ENCODE results near the gene MED12L.

MED12L gene

DNA sequence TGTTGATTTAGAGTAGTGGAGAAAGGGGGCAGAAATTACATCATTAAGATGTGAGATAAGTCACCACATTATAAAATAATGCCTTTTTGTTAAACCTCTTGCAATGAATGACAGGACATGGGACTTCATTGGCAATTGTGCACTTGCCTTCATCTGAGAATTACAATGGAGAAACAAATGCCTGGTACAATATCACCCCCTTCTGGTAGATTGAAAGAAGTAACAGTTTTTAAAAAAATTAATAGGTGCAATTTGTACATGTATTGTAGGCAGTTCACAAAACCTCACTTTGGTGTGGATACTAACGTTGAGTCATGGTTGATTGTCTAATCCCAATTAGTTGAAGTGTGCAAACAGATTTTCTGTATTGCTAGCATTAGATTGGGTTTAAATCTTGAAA, 197.5 kb downstream of the MED12L start:
- Mint-ChIP-seq H3K4me1 (peaks cover 15% of the 10 kb centered on the region), H3K36me3 (no peaks in the 10 kb centered on the region), H3K4me3 (no peak overlapping the region), H3K27ac (no peak overlapping the region), H3K9me3 (no peaks in the 10 kb centered on the region), H3K27me3 (no peaks in the 10 kb centered on the region)

DNA sequence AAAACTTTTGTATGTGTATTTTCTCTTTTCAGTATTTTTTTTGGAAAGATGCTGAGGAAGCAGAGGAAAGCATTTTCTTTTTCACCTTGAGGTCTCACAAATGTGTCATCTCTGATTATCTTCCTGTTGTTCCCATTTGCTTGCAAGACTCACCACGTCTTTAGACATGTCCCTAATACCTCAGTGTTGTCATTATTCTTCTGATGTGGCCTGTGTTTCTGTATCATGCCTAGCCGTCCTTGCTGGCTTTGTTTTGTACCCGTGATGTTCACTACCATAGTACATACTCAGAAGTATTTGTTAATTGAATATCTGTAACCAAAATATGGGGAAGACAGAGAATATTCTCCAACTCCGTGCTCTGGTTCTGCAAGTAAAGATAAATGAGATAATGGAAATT, 197.9 kb downstream of the MED12L start:
- Mint-ChIP-seq H3K27ac (no peak overlapping the region), H3K4me1 (peaks cover 10% of the 10 kb centered on the region), H3K36me3 (no peaks in the 10 kb centered on the region), H3K4me3 (no peak overlapping the region), H3K27me3 (no peaks in the 10 kb centered on the region), H3K9me3 (no peaks in the 10 kb centered on the region)

DNA sequence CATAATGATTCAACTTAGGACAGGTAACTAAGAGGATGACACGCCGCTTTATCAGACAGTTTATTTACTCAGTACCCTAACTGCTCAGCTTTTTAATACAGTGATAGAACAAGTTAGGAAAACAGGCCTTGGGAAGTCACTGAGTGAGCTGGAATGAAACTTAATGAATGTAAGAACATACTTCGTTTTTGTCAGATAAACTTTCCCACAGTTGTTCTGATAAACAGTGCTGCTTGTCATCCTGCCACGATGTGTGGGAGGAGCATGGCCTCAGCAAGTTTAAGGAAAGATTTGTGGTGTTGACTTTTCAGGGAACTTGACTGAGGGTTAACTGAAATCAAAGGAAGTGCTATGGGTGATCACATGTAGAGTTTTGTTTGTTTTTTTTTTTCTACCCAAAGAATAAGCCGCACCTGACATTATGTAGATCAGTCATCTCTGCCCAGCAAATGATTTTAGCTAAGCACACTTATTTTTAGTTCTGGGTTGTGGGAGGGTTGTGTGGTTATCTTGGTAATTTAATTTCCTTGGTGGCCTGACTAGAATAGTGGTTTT, 198.5 kb downstream of the MED12L start:
- no peak overlapping the region for H3K4me3 Mint-ChIP-seq
- H3K27ac Mint-ChIP-seq: no peak overlapping the region

DNA sequence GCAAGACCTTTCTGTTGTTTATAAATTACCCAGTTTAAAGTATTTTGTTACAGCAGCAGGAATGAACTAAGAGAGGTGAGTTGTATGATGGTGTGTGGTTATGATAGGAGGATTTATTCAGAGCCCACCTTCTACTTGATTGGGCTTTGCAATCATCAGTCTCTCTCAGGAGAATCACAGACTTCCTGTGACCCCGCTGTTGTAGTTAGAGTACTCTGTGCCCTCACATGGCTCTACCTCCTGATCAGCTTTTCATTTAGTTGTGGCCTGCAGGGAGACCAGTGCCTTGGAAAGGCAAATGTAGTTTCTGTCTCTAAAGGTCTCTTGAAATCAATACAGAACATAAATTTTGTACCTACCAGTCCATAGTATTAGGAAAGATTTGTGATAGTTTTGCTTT, 200.5 kb downstream of the MED12L start:
- H3K36me3 Mint-ChIP-seq: no peaks in the 10 kb centered on the region
- no peaks in the 10 kb centered on the region for H3K9me3 Mint-ChIP-seq
- H3K4me3 Mint-ChIP-seq: no peak overlapping the region
- H3K27me3 Mint-ChIP-seq: no peaks in the 10 kb centered on the region
- no peak overlapping the region for H3K27ac Mint-ChIP-seq
- H3K4me1 Mint-ChIP-seq: peaks cover 5% of the 10 kb centered on the region

More for the DNA sequence above, 198.5 kb downstream of the MED12L start:
- peaks cover 5% of the 10 kb centered on the region for H3K4me1 Mint-ChIP-seq
- no peaks in the 10 kb centered on the region for H3K36me3 Mint-ChIP-seq
- no peaks in the 10 kb centered on the region for H3K27me3 Mint-ChIP-seq
- H3K9me3 Mint-ChIP-seq: no peaks in the 10 kb centered on the region

DNA sequence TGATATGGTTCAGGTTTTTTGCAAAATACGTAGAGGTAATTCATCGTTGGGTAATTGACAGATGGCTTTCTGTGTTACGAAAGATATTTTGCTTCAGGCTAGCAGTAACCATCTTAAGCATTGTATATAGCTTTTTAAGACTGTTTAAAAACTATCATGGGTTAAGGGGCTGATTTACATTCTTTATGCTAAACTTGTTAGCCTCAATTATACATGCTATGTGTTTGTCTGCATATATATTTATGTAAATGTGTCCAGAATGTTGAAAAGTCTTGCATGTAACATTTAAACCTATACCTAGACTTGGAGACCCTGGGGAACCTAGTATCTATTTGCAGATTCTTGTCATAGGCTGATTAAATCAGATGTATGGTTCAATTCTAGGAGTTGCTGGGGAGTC, 204.0 kb downstream of the MED12L start:
- Mint-ChIP-seq H3K27ac (no peak overlapping the region), H3K4me3 (no peak overlapping the region), H3K27me3 (peaks cover 4% of the 10 kb centered on the region), H3K9me3 (no peaks in the 10 kb centered on the region), H3K36me3 (no peaks in the 10 kb centered on the region), H3K4me1 (no peaks in the 10 kb centered on the region)

DNA sequence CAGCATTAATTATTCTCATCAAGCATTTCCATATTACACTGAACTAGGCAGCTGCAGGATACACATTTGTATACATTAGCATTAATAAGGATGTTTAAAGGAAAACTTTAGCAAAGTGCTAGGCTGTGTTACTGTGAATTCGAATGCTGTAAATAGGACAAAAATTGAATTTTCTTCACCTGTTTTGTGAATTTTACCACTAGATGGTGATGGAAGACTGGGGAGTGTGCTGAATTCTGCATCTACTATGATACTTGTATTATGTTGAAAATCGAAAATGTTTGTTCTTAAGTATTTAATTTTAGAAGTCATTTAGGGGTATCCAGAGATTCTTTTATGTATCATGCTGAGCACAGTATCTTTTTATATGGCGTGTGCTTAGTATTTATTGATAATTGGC, 205.2 kb downstream of the MED12L start:
- H3K4me3 Mint-ChIP-seq: no peak overlapping the region
- H3K27me3 Mint-ChIP-seq: peaks cover 4% of the 10 kb centered on the region
- no peaks in the 10 kb centered on the region for H3K4me1 Mint-ChIP-seq
- no peaks in the 10 kb centered on the region for H3K36me3 Mint-ChIP-seq
- H3K27ac Mint-ChIP-seq: no peak overlapping the region
- H3K9me3 Mint-ChIP-seq: no peaks in the 10 kb centered on the region

DNA sequence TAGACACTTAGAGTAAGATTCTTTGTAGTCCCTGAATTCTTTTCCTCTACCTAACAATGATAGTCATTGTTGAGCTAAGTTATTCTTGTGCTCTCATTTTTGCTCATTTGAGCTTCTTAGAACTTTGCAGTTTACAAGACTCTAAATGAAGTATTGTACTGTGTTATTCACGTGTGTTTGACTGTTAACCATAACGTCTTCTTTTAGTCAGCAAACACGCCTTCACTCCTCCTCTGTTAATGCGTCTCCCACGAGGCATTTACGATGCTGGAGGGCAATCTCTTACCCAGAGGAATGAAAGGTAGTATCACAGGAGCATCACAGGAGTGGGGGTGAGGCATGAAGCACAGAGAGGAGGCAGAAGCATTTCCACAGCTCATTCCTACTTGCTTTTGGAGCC, 207.7 kb downstream of the MED12L start:
- Mint-ChIP-seq H3K27ac (no peak overlapping the region), H3K27me3 (peaks cover 4% of the 10 kb centered on the region), H3K36me3 (no peaks in the 10 kb centered on the region), H3K4me1 (no peaks in the 10 kb centered on the region), H3K9me3 (no peaks in the 10 kb centered on the region), H3K4me3 (no peak overlapping the region)

DNA sequence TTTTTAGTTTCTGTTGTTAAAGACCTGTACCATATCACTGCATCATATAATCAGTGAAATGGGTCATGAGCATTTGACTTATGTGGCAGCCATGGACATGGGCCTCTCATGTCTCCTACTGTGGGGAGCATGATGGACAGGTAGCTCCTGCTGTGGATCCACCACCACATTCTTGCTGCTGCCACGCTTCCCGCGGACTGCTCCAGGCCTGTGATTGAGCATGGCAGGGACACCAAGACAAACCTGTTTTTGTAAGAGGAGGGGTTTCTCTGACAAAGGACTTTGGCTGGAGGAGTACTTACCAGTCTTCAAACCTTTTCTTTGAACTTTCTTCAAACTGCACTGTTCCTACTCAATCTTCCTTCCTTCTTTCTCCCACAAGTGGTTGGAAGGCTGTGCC, 210.8 kb downstream of the MED12L start:
- Mint-ChIP-seq H3K36me3 (no peaks in the 10 kb centered on the region), H3K27ac (no peak overlapping the region), H3K27me3 (peaks cover 11% of the 10 kb centered on the region), H3K4me3 (no peak overlapping the region), H3K9me3 (no peaks in the 10 kb centered on the region), H3K4me1 (no peaks in the 10 kb centered on the region)

DNA sequence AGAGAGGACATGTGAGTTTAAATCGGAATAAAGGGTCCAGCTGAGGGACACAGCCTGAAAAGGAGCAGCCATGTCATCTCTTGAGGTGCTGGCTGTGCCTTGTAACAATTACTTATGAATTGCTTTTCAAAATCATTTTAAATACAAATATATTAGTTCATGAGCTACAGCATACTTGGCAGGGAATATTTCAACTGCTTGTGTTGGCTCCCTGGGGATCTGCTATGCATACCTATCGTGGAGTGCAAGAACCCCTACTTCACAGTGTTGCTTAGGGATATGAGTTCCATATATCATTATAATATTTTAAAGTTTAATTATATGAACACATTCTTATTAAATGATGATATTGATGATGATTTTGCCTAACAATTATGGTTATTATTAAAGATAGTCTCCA, 212.0 kb downstream of the MED12L start:
- Mint-ChIP-seq H3K9me3 (no peaks in the 10 kb centered on the region), H3K4me1 (no peaks in the 10 kb centered on the region), H3K27me3 (peaks cover 11% of the 10 kb centered on the region), H3K27ac (no peak overlapping the region), H3K4me3 (no peak overlapping the region), H3K36me3 (no peaks in the 10 kb centered on the region)

DNA sequence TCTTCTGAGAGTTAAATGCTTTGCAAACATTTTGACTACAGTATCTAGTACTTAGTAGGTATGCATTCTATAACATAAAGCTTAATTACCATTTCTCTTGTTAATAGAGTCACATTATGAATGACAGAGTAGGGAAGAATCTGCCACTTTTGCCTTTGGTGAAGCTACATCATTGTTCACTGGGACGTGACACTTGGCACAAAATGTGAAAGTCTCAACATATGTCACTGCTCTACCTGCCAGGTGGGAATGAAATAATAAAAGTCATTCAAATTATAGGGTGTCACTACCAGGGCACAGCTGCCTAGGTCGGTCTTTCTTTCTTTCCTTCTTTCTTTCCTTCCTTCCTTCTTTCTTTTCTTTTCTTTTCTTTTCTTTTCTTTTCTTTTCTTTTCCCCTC, 213.5 kb downstream of the MED12L start:
- Mint-ChIP-seq H3K9me3 (no peaks in the 10 kb centered on the region), H3K4me3 (no peak overlapping the region), H3K27me3 (peaks cover 7% of the 10 kb centered on the region), H3K36me3 (no peaks in the 10 kb centered on the region), H3K4me1 (peaks cover 4% of the 10 kb centered on the region), H3K27ac (no peak overlapping the region)

DNA sequence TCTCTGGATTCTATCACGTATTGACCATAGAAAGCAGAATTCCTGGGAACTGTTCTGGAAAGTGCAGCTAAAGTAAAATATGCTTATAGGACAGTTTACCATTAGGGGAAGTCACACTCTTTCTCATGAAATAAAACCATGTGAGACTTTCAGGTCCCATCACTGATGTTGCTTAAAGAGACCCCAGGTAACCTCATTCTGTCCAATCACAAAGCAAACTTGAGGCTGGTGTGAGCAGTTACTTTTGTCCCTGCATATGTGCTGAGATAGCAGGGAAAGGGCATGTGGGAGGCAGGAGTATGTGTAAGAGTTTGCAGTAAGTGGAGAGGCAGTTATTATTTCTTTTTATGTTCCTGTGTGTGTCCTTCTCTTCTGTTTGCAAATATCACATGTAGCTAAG, 215.1 kb downstream of the MED12L start:
- H3K4me3 Mint-ChIP-seq: no peak overlapping the region
- no peak overlapping the region for H3K27ac Mint-ChIP-seq
- H3K9me3 Mint-ChIP-seq: no peaks in the 10 kb centered on the region
- no peaks in the 10 kb centered on the region for H3K36me3 Mint-ChIP-seq
- H3K27me3 Mint-ChIP-seq: peaks cover 7% of the 10 kb centered on the region
- peaks cover 12% of the 10 kb centered on the region for H3K4me1 Mint-ChIP-seq

DNA sequence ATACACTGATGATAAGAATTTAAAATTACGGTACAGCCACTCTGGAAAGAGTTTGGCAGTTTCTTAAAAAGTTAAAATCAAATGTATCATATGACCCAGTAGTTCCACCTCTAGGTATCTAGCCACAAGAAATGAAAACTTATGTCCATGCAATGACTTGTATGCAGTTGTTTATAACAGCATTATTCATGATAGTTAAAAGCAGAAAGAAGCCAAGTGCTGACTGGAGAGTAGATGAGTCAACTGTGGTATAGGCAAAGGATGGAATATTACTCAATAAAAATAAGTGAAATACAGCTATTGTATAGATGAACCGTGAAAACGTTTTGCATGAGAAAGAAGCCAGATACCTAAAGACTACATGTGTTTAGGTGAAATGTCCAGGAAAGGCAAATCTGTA, 216.3 kb downstream of the MED12L start:
- no peaks in the 10 kb centered on the region for H3K9me3 Mint-ChIP-seq
- no peak overlapping the region for H3K27ac Mint-ChIP-seq

DNA sequence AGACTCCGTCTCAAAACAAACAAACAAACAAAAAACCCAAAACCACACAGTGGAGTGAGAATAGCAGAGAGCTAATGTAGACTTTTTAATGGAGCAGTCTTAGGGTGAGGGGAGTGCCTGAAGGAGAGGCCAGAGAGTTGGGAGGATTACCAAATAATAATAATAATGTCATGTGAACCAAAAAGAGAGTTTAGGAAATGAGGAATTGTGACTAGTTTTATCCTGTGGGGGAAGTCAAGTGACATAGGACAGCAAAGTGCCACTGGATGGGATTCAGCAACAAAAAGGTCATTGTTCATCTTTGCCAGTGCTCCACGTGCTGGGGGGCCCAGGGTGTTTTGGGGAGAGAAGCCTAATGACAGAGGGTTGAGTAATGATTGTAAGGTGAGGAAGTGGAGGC, 218.3 kb downstream of the MED12L start:
- Mint-ChIP-seq H3K4me3 (peak overlapping the region; percentile 51), H3K36me3 (no peaks in the 10 kb centered on the region), H3K27me3 (peaks cover 5% of the 10 kb centered on the region), H3K4me1 (peaks cover 28% of the 10 kb centered on the region), H3K27ac (peak overlapping the region; percentile 31), H3K9me3 (no peaks in the 10 kb centered on the region)

More for the DNA sequence above, 216.3 kb downstream of the MED12L start:
- Mint-ChIP-seq H3K4me3 (no peak overlapping the region), H3K36me3 (no peaks in the 10 kb centered on the region), H3K27me3 (peaks cover 7% of the 10 kb centered on the region), H3K4me1 (peaks cover 23% of the 10 kb centered on the region)

DNA sequence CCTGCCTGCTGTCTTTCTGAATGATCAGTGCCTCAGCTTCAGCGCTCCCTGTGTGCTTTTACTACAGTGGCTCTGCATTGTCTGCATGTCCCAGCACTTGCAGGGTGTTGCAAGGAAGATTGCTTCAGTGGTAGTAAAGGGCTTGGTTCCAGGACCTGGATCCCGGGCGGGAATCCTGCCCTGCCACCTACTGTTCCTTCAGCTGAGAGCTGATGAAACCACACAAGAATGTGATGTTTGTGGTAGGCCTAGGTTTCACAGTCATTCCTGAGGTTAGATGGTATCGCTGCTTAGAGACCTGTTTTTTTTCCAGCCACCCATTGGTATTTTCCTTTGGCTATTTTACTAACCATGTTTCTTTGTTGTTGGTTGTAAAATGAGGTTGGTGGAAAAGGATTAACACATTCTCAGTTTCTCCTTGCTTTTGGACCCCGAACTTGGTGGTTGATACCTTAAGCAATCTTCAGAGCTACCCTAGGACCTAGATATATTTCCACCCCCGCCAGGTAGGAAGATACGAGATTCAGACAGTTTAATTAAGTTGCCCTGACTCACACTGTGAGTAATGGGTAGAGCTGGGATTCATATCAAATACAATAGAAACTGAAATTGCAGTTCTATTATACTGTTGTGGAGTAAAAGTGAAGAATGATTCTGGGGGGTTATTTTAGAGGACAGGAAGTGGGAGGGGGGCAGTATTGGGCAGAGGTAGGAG, 219.8 kb downstream of the MED12L start:
- Mint-ChIP-seq H3K4me1 (peaks cover 28% of the 10 kb centered on the region), H3K4me3 (peak overlapping the region; percentile 1), H3K27me3 (peaks cover 4% of the 10 kb centered on the region), H3K27ac (peak overlapping the region; percentile 84), H3K9me3 (no peaks in the 10 kb centered on the region), H3K36me3 (no peaks in the 10 kb centered on the region)

DNA sequence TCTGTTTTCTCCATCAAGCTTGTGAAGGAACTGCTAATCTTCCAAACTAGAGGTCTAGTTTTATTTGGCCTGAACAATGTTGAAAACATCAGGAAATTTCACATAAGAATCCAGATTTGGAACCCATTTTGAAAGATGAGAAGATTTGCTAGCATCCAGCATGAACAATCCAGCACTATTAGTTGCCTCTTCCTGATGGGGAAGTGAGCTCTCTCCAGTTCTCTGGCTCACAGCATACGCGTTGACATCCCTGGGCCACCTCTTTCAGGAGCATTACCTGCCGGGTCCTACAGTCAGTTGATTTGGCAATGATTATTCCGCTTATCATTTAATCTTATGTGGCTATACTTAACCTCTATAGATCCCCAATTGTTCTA, 220.3 kb downstream of the MED12L start:
- no peaks in the 10 kb centered on the region for H3K36me3 Mint-ChIP-seq
- peak overlapping the region; percentile 84 for H3K27ac Mint-ChIP-seq
- H3K9me3 Mint-ChIP-seq: no peaks in the 10 kb centered on the region
- peak overlapping the region; percentile 1 for H3K4me3 Mint-ChIP-seq
- H3K27me3 Mint-ChIP-seq: peaks cover under 1% of the 10 kb centered on the region
- peaks cover 28% of the 10 kb centered on the region for H3K4me1 Mint-ChIP-seq

DNA sequence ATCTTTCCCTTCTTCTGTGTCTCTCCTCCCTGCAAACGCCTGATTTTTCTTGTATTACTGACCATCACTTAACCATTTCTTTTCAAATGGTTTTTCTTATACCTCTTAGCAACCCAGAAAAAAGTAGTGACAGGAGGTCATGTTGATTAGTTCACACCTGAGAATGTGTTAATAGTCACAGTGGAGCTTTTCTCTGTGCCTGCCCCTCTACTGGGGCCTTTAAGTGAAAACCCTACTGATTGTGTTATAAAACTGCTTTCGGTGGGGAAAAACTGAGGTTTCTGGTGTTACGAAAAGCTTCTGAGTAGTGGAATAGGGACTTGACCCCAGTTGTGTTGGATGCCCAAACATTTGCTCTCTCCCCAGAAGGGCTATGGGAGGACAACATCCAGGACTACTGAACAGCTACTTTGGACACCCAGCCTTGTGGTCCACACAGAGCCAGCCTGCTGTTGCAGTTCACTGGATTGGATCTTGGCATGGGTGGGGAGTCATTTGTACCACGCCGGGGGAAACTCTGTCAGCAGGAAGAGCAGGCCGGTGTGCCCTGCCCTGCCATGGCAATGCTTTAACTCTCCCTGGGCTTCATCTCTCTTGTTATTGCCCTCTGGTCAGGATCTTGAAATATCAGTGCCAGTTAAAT, 220.8 kb downstream of the MED12L start:
- Mint-ChIP-seq H3K4me3 (no peak overlapping the region), H3K9me3 (no peaks in the 10 kb centered on the region), H3K4me1 (peaks cover 28% of the 10 kb centered on the region), H3K36me3 (no peaks in the 10 kb centered on the region), H3K27me3 (no peaks in the 10 kb centered on the region), H3K27ac (peak overlapping the region; percentile 13)

Measured in activated naive CD4-positive, alpha-beta T cell treated with anti-CD3 and anti-CD28 coated beads, Interleukin-2, amount 50 U/mL, for 24 hours (primary cell).